Panc1 (cell line): Measurements from ENCODE around the gene EIF4E2.

Experiments
- POLR2AphosphoS5 ChIP-seq: IDR thresholded peaks from 2 replicates; pipeline ENCODE4 v1.6.1; 2012; ENCODE audit warnings: mild to moderate bottlenecking, low read depth, low read length, moderate library complexity
- SIN3A ChIP-seq: IDR thresholded peaks from 2 replicates; pipeline ENCODE4 v1.6.1; 2012; ENCODE audit warnings: low read depth, mild to moderate bottlenecking, low read length, moderate library complexity, borderline replicate concordance; ENCODE audit not compliant: insufficient read depth
- TF ChIP-seq, protein P1 (sequence below): fragments of 450-650 bp; IDR thresholded peaks from 2 replicates; pipeline ENCODE4 v1.5.1; 2017; ENCODE audit warnings: mild to moderate bottlenecking
- TF ChIP-seq, protein P2 (sequence below), 2 experiments: IDR thresholded peaks; 2 replicates each; pipeline ENCODE4 v1.6.1; 2011 to 2012; ENCODE audit warnings: low read depth in 2 of 2, control low read depth in 1 of 2, low read length in 1 of 2, mild to moderate bottlenecking in 1 of 2, moderate library complexity in 1 of 2; ENCODE audit not compliant: insufficient read depth in 1 of 2

DNA sequence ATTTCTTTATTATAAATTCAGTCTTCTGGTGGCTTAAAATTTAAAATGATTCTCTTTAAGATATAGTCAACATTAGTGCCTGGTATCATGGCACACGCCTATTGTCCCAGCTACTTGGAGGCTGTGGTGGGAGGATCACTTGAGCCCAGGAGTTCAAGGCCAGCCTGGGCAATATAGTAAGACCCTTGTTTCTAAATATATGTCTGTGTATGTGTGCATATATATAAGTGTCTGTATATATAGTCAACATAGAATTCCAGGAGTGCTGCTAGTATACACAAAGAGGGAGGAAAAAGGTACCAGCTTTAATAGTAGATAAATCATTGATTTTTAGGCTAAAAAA is 24.9 kb downstream of the EIF4E2 start:
- TF ChIP-seq, protein P1, sequence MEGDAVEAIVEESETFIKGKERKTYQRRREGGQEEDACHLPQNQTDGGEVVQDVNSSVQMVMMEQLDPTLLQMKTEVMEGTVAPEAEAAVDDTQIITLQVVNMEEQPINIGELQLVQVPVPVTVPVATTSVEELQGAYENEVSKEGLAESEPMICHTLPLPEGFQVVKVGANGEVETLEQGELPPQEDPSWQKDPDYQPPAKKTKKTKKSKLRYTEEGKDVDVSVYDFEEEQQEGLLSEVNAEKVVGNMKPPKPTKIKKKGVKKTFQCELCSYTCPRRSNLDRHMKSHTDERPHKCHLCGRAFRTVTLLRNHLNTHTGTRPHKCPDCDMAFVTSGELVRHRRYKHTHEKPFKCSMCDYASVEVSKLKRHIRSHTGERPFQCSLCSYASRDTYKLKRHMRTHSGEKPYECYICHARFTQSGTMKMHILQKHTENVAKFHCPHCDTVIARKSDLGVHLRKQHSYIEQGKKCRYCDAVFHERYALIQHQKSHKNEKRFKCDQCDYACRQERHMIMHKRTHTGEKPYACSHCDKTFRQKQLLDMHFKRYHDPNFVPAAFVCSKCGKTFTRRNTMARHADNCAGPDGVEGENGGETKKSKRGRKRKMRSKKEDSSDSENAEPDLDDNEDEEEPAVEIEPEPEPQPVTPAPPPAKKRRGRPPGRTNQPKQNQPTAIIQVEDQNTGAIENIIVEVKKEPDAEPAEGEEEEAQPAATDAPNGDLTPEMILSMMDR = no peak
- TF ChIP-seq SIN3A = no peak
- TF ChIP-seq, protein P2, sequence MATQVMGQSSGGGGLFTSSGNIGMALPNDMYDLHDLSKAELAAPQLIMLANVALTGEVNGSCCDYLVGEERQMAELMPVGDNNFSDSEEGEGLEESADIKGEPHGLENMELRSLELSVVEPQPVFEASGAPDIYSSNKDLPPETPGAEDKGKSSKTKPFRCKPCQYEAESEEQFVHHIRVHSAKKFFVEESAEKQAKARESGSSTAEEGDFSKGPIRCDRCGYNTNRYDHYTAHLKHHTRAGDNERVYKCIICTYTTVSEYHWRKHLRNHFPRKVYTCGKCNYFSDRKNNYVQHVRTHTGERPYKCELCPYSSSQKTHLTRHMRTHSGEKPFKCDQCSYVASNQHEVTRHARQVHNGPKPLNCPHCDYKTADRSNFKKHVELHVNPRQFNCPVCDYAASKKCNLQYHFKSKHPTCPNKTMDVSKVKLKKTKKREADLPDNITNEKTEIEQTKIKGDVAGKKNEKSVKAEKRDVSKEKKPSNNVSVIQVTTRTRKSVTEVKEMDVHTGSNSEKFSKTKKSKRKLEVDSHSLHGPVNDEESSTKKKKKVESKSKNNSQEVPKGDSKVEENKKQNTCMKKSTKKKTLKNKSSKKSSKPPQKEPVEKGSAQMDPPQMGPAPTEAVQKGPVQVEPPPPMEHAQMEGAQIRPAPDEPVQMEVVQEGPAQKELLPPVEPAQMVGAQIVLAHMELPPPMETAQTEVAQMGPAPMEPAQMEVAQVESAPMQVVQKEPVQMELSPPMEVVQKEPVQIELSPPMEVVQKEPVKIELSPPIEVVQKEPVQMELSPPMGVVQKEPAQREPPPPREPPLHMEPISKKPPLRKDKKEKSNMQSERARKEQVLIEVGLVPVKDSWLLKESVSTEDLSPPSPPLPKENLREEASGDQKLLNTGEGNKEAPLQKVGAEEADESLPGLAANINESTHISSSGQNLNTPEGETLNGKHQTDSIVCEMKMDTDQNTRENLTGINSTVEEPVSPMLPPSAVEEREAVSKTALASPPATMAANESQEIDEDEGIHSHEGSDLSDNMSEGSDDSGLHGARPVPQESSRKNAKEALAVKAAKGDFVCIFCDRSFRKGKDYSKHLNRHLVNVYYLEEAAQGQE (IDR thresholded peaks at IDR 0.05; ENCODE audit: insufficient read depth in 1 of 2, low read depth in 2 of 2, low read length in 1 of 2) = no peak
- TF ChIP-seq POLR2AphosphoS5 = no peak
